Measurements from ENCODE around the gene B4GALT5.

DNA sequence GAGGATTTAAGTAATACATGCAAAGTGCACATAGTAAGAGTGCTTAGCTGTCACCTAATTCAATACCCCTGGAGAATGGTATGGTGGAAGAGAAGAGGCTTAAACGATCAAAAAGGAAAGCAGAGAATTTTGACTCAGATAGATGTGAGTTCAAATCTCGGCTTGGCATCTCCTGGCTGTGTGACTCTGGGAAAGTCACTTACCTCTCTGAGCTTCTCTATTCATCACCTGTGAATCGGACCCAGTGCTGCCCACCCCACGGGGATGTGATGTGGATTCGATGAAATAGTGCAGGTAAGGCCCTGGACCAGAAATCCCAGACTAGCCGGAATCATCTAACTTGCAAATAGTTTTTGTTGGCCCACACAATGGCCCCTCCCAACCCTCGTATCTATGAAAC is 1.8 kb upstream of the B4GALT5 start:
- TF ChIP-seq, protein P1, sequence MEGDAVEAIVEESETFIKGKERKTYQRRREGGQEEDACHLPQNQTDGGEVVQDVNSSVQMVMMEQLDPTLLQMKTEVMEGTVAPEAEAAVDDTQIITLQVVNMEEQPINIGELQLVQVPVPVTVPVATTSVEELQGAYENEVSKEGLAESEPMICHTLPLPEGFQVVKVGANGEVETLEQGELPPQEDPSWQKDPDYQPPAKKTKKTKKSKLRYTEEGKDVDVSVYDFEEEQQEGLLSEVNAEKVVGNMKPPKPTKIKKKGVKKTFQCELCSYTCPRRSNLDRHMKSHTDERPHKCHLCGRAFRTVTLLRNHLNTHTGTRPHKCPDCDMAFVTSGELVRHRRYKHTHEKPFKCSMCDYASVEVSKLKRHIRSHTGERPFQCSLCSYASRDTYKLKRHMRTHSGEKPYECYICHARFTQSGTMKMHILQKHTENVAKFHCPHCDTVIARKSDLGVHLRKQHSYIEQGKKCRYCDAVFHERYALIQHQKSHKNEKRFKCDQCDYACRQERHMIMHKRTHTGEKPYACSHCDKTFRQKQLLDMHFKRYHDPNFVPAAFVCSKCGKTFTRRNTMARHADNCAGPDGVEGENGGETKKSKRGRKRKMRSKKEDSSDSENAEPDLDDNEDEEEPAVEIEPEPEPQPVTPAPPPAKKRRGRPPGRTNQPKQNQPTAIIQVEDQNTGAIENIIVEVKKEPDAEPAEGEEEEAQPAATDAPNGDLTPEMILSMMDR (IDR thresholded peaks at IDR 0.05), result no peak
- TF ChIP-seq JUN (IDR thresholded peaks at IDR 0.05) (no peak), EP300 (IDR thresholded peaks at IDR 0.05) (no peak), SMC3 (IDR thresholded peaks at IDR 0.05) (no peak), POLR2AphosphoS2 (conservative IDR thresholded peaks at IDR 0.05; ENCODE audit: low read length) (no peak), REST (IDR thresholded peaks at IDR 0.05) (no peak)

Data from A549 (cell line).